ENCODE measurements around the gene METTL24.

- no peak for TF ChIP-seq MAX (IDR thresholded peaks at IDR 0.05)
- TF ChIP-seq, protein P1, sequence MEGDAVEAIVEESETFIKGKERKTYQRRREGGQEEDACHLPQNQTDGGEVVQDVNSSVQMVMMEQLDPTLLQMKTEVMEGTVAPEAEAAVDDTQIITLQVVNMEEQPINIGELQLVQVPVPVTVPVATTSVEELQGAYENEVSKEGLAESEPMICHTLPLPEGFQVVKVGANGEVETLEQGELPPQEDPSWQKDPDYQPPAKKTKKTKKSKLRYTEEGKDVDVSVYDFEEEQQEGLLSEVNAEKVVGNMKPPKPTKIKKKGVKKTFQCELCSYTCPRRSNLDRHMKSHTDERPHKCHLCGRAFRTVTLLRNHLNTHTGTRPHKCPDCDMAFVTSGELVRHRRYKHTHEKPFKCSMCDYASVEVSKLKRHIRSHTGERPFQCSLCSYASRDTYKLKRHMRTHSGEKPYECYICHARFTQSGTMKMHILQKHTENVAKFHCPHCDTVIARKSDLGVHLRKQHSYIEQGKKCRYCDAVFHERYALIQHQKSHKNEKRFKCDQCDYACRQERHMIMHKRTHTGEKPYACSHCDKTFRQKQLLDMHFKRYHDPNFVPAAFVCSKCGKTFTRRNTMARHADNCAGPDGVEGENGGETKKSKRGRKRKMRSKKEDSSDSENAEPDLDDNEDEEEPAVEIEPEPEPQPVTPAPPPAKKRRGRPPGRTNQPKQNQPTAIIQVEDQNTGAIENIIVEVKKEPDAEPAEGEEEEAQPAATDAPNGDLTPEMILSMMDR (IDR thresholded peaks at IDR 0.05; ENCODE audit: low read depth, low read length, missing input control), result no peak
- TF ChIP-seq, protein P2, sequence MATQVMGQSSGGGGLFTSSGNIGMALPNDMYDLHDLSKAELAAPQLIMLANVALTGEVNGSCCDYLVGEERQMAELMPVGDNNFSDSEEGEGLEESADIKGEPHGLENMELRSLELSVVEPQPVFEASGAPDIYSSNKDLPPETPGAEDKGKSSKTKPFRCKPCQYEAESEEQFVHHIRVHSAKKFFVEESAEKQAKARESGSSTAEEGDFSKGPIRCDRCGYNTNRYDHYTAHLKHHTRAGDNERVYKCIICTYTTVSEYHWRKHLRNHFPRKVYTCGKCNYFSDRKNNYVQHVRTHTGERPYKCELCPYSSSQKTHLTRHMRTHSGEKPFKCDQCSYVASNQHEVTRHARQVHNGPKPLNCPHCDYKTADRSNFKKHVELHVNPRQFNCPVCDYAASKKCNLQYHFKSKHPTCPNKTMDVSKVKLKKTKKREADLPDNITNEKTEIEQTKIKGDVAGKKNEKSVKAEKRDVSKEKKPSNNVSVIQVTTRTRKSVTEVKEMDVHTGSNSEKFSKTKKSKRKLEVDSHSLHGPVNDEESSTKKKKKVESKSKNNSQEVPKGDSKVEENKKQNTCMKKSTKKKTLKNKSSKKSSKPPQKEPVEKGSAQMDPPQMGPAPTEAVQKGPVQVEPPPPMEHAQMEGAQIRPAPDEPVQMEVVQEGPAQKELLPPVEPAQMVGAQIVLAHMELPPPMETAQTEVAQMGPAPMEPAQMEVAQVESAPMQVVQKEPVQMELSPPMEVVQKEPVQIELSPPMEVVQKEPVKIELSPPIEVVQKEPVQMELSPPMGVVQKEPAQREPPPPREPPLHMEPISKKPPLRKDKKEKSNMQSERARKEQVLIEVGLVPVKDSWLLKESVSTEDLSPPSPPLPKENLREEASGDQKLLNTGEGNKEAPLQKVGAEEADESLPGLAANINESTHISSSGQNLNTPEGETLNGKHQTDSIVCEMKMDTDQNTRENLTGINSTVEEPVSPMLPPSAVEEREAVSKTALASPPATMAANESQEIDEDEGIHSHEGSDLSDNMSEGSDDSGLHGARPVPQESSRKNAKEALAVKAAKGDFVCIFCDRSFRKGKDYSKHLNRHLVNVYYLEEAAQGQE (IDR thresholded peaks at IDR 0.05), result no peak
- TF ChIP-seq GABPA (IDR thresholded peaks at IDR 0.05 in 1 of 2, conservative IDR thresholded peaks at IDR 0.05 in 1 of 2), result no peak
- no peak for TF ChIP-seq TAF1 (conservative IDR thresholded peaks at IDR 0.05)
- no peak for TF ChIP-seq YY1 (IDR thresholded peaks at IDR 0.05)
These were observed 36.3 kb upstream of the METTL24 start for GRCh38 chr6:110394409-110394808.
